B cell (primary cell): ENCODE measurements around the gene ADCY7. TPM values are rescaled to one million over a fixed set of nuclear protein-coding genes. Genes with fewer than 3 reads are reported as not detected.

Experiments
- ATAC-seq: fragments of 200-7000 bp; cut with Tn5 transposase; one replicate; pipeline ENCODE4 v1.10.0; 2021; ENCODE audit warnings: low read depth, mild to moderate bottlenecking, moderate number of reproducible peaks, moderate library complexity
- CTCF ChIA-PET: fragments of 350-600 bp; sonication (Branson Sonifier 250); formaldehyde crosslinking; loops from one replicate; lab custom pipeline; 2021; ENCODE audit warnings: antibody characterized with exemption, inconsistent platforms; lab: Charles Lee
- POLR2A ChIA-PET: fragments of 350-600 bp; sonication (Branson Sonifier 250); formaldehyde crosslinking; loops from one replicate; lab custom pipeline; 2021; ENCODE audit warnings: antibody characterized with exemption; lab: Charles Lee
- DNase-seq: peaks from one replicate; pipeline ENCODE4 v3.0.0; 2013
- H2AFZ ChIP-seq: 2 replicates; pipeline ENCODE4 v1.6.1; 2012; ENCODE audit warnings: mild to moderate bottlenecking, low read depth, low read length; ENCODE audit not compliant: insufficient read depth, poor library complexity, severe bottlenecking
- H3K27ac ChIP-seq, 2 donors: 1 replicate in 1 of 2; 2 replicates in 1 of 2; pipeline ENCODE4 v1.5.1; 2012 to 2013; ENCODE audit warnings: low read length in 2 of 2, mild to moderate bottlenecking in 2 of 2, moderate library complexity in 1 of 2
- H3K27me3 ChIP-seq, 4 experiments: fragments of 200-600 bp in 1 of 4; sonication (generic) in 1 of 4; replicated peaks in 1 of 4; 1 replicate in 2 of 4; 2 replicates in 2 of 4; pipeline versions ENCODE4 v1.6.1 to v1.7.0; 2013 to 2016; ENCODE audit warnings: low read length in 3 of 4, mild to moderate bottlenecking in 2 of 4, mixed read lengths in 1 of 4, moderate library complexity in 1 of 4; ENCODE audit not compliant: insufficient read depth in 4 of 4, control insufficient read depth in 3 of 4; ENCODE audit errors: control extremely low read depth in 1 of 4
- H3K36me3 ChIP-seq, 2 experiments: replicated peaks in 1 of 2; 1 replicate in 1 of 2; 2 replicates in 1 of 2; pipeline versions ENCODE4 v1.6.1 to v1.7.1; 2013; ENCODE audit warnings: low read length in 1 of 2; ENCODE audit not compliant: insufficient read depth in 2 of 2, control insufficient read depth in 1 of 2; ENCODE audit errors: control extremely low read depth in 1 of 2, extremely low read depth in 1 of 2
- H3K4me1 ChIP-seq, 2 donors: fragments of 200-600 bp in 1 of 2; sonication (generic) in 1 of 2; 1 replicate in 1 of 2; 2 replicates in 1 of 2; pipeline versions ENCODE4 v1.5.1 to v1.6.1; 2013 to 2017; ENCODE audit warnings: low read length in 2 of 2; ENCODE audit not compliant: control insufficient read depth in 2 of 2, insufficient read depth in 2 of 2
- H3K4me2 ChIP-seq: replicated peaks from 2 replicates; pipeline ENCODE3; 2012; ENCODE audit warnings: mild to moderate bottlenecking, low read depth, low read length; ENCODE audit not compliant: poor library complexity, severe bottlenecking
- H3K4me3 ChIP-seq, 5 experiments: fragments of 200-600 bp in 1 of 5; sonication (generic) in 1 of 5; 1 replicate in 3 of 5; 2 replicates in 2 of 5; pipeline versions ENCODE4 v1.5.1 to v1.7.0; 2011 to 2016; ENCODE audit warnings: low read length in 4 of 5, mild to moderate bottlenecking in 4 of 5, low read depth in 2 of 5, control low read depth in 1 of 5, moderate library complexity in 1 of 5; ENCODE audit not compliant: insufficient read depth in 1 of 5; ENCODE audit errors: control extremely low read depth in 1 of 5, extremely low read depth in 1 of 5
- H3K79me2 ChIP-seq: fragments of 200-600 bp; sonication (generic); one replicate; pipeline ENCODE4 v1.6.0; 2016; ENCODE audit warnings: low read length; ENCODE audit not compliant: control insufficient read depth, insufficient read depth
- H3K9ac ChIP-seq: fragments of 200-600 bp; sonication (generic); 2 replicates; pipeline ENCODE4 v1.6.1; 2017; ENCODE audit warnings: mild to moderate bottlenecking, low read length, moderate library complexity
- H3K9me3 ChIP-seq, 3 donors: one replicate each; pipeline versions ENCODE4 v1.6.1 to v1.7.1; 2013; ENCODE audit warnings: low read length in 2 of 3; ENCODE audit not compliant: control insufficient read depth in 2 of 3, insufficient read depth in 1 of 3; ENCODE audit errors: control extremely low read depth in 1 of 3
- H4K20me1 ChIP-seq: 2 replicates; pipeline ENCODE4 v1.6.0; 2012; ENCODE audit warnings: mild to moderate bottlenecking, low read length; ENCODE audit not compliant: insufficient read depth, control insufficient read depth, poor library complexity, severe bottlenecking
- H3K27ac Mint-ChIP-seq: one replicate; pipeline ENCODE4 v1.8.0; 2021; ENCODE audit warnings: mixed read lengths
- H3K27me3 Mint-ChIP-seq: one replicate; pipeline ENCODE4 v1.8.0; 2021; ENCODE audit warnings: mixed read lengths
- H3K4me1 Mint-ChIP-seq: one replicate; pipeline ENCODE4 v1.8.0; 2021; ENCODE audit warnings: mixed read lengths
- H3K4me3 Mint-ChIP-seq: one replicate; pipeline ENCODE4 v1.8.0; 2021; ENCODE audit warnings: mixed read lengths
- H3K9me3 Mint-ChIP-seq: one replicate; pipeline ENCODE4 v1.8.0; 2022; ENCODE audit warnings: mixed read lengths; ENCODE audit not compliant: insufficient read depth
- CTCF ChIP-seq: fragments of 200-600 bp; IDR thresholded peaks from one replicate; pipeline ENCODE4 v1.8.0; 2022; ENCODE audit warnings: antibody characterized with exemption, mild to moderate bottlenecking
- EZH2 ChIP-seq: IDR thresholded peaks from 2 replicates; pipeline ENCODE4 v1.6.1; 2012; ENCODE audit warnings: borderline replicate concordance, low read depth, mild to moderate bottlenecking, moderate library complexity, low read length; ENCODE audit not compliant: insufficient read depth, poor library complexity, severe bottlenecking
- WGBS: methylation state at CpG from one replicate; pipeline ENCODE4 v1.1.5; 2013; ENCODE audit warnings: missing lambda C conversion rate; ENCODE audit not compliant: insufficient coverage; 5-methylcytosine and 5-hydroxymethylcytosine counted together
- intact Hi-C: fragments of 100-400 bp; cut with micrococcal nuclease; formaldehyde crosslinking; loops from one replicate; pipeline ENCODE4 v1.10.0; 2022
- polyA plus RNA-seq: library from polyadenylated mRNA; depleted of rRNA; stranded (reverse); fragments of >200 nt; gene quantifications from 2 replicates; pipeline ENCODE4 v1.2.3, GENCODE V29; 2012
- total RNA-seq, 2 donors: library from RNA; stranded (reverse); fragments of 120-200 nt in 1 of 2; gene quantifications; 1 replicate in 1 of 2; 2 replicates in 1 of 2; pipeline versions ENCODE4 v1.2.3 to v1.2.4, GENCODE V29; 2013 to 2022

ADCY7 gene
- total and polyA plus RNA-seq, 2 donors (not counting 1 experiment from before 2014, with no cell fraction given): 78.4 to 207 TPM

GRCh38 chr16:50301626-50302471 is 35.5 kb downstream of the ADCY7 start:
- H3K36me3 ChIP-seq: peaks cover 0 to 91% of the 10 kb centered on the region in 2 experiments
- no peaks in the 10 kb centered on the region for H3K4me1 ChIP-seq
- no peaks in the 10 kb centered on the region for H3K9me3 ChIP-seq
- no peak overlapping the region for H3K27ac Mint-ChIP-seq
- ChIA-PET POLR2A (interaction anchor here (1.0 kb wide), 1 partner anchor 9 kb away, joined by 4 read pairs; no protein-coding TSS in a partner anchor), CTCF (interaction anchor here (1.6 kb wide), 1 partner anchor 55 kb away, joined by 4 read pairs; no protein-coding TSS in a partner anchor)
- intact Hi-C loops: no loop called here
- H3K4me3 ChIP-seq: no peak overlapping the region
- WGBS: 97% methylated on average over 20 of the region's 21 CpGs
- no peaks in the 10 kb centered on the region for H3K9me3 Mint-ChIP-seq
- no peak overlapping the region for H3K4me3 Mint-ChIP-seq
- peaks cover 21% of the 10 kb centered on the region for H3K79me2 ChIP-seq
- no peaks in the 10 kb centered on the region for H3K27me3 ChIP-seq
- H3K4me2 ChIP-seq: no peak overlapping the region
- H3K27me3 Mint-ChIP-seq: no peaks in the 10 kb centered on the region
- no peaks in the 10 kb centered on the region for H3K4me1 Mint-ChIP-seq
- no peak overlapping the region for H3K9ac ChIP-seq
- no peak for TF ChIP-seq CTCF
- TF ChIP-seq EZH2: no peak
- H2AFZ ChIP-seq: no peak overlapping the region
- no peak overlapping the region for H3K27ac ChIP-seq
- DNase-seq: no peak
- no peak for ATAC-seq
- peaks cover 49% of the 10 kb centered on the region for H4K20me1 ChIP-seq

- H3K27ac ChIP-seq: no peak overlapping the region
- no peaks in the 10 kb centered on the region for H3K9me3 Mint-ChIP-seq
- ChIA-PET CTCF (no interaction called here), POLR2A (interaction anchor here (1.0 kb wide), 1 partner anchor 17 kb away, joined by 4 read pairs; no protein-coding TSS in a partner anchor)
- no peak overlapping the region for H3K9ac ChIP-seq
- no peak for TF ChIP-seq CTCF
- no peak for TF ChIP-seq EZH2
- no peaks in the 10 kb centered on the region for H3K27me3 Mint-ChIP-seq
- no peaks in the 10 kb centered on the region for H3K4me1 ChIP-seq
- DNase-seq (no peak), ATAC-seq (no peak)
- intact Hi-C loops: no loop called here
- H2AFZ ChIP-seq: no peak overlapping the region
- WGBS: 92% methylated on average over 7 of the region's 15 CpGs
- peaks cover 15% of the 10 kb centered on the region for H3K79me2 ChIP-seq
- H3K4me2 ChIP-seq: no peak overlapping the region
- no peaks in the 10 kb centered on the region for H3K9me3 ChIP-seq
- peaks cover 49% of the 10 kb centered on the region for H4K20me1 ChIP-seq
- no peak overlapping the region for H3K4me3 ChIP-seq
- H3K27me3 ChIP-seq: no peaks in the 10 kb centered on the region
- no peak overlapping the region for H3K27ac Mint-ChIP-seq
- H3K4me1 Mint-ChIP-seq: no peaks in the 10 kb centered on the region
- H3K36me3 ChIP-seq: peaks cover 0 to 90% of the 10 kb centered on the region in 2 experiments
- H3K4me3 Mint-ChIP-seq: no peak overlapping the region
Measured at GRCh38 chr16:50302472-50303005, 36.2 kb downstream of the ADCY7 start.
